Left renal cortex interstitium (tissue), 4 donors: ENCODE data around the gene CBLL2. TPM values are rescaled to one million over a fixed set of nuclear protein-coding genes. Genes with fewer than 3 reads are reported as not detected.
A peak's percentile ranks its signal among the peaks of the same experiment; 100 is the strongest.
"Not testable (repeated sequence)": the region's sequence is repeated elsewhere in the genome, so short reads cannot be mapped to it uniquely, and the experiment has no call there.

Experiments used
- DNase-seq, 4 donors: peaks; one replicate each; pipeline ENCODE4 v3.0.0-alpha.2; 2013; ENCODE audit warnings: low read depth in 4 of 4, low spot score in 2 of 4, missing footprints in 1 of 4
- polyA plus RNA-seq, 4 donors: library from polyadenylated mRNA; unstranded; fragments of 120-200 nt; gene quantifications; one replicate each; pipeline ENCODE4 v1.2.1, GENCODE V29; 2013; ENCODE audit not compliant: insufficient read length in 4 of 4

CBLL2 gene
- not detected for polyA plus RNA-seq

- no peak for DNase-seq
Observed at GRCh38 chrX:22272613-22273012, at the start of gene CBLL2. CBLL2 (plus strand) TSS chrX:22272913; CDS start chrX:22272992, 79 bp downstream.

DNA sequence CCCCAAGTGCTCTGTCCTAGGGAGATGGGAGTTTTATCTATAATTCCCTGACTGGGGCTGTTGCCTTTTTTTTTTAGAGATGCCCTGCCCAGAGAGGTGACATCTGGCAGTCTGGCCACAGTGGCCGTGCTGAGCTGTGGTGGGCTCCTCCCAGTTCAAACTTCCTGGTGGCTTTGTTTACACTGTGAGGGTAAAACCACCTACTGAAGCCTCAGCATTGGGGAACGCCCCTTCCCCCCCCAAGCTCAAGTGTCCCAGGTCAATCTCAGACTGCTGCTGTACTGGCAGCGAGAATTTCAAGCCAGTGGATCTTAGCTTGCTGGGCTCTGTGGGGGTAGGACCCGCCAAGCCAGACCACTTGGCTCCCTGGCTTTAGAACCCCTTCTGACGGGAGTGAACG is 38.3 kb upstream of the CBLL2 start:
- no peak for DNase-seq

DNA sequence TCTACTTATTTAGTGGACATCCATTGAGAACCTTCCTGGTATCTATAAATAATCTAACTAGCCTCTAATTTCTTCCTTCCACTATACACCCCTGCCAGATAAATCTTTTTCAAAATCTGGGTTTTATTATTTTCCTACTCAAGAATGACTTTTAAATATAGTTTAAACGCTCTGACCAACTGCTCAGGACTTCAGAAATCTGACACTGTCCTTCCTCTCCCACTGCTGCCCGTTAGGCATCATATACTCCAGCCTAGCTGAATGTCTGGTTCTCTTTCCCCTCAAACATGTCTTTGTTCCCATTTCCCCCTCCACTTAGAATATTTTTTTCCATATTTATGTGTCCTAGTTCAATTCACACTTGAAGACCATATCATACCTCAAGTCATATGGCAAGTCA is 35.2 kb upstream of the CBLL2 start:
- no peak for DNase-seq

DNA sequence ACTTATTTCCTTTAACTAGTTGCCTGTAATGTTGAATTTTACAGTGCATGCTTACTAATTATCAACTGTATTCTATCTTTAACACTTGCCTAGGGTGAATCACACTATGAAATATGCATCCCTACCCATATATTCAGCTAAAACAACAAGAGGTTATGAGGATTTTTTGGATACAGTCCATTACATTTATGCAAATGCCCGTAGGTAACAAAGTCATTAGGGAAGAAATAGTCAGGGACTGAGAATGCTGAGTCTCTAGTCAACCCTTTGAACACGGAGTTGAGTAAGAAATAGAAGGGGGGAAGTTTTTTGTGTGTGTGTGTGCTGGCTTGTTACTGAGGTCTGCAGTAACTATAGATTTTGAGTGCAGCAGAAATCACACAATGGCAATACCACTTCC is 26.1 kb upstream of the CBLL2 start:
- DNase-seq: no peak

GRCh38 chrX:22247169-22247568 is 25.5 kb upstream of the CBLL2 start:
- no peak for DNase-seq

- DNase-seq: no peak
Observed at GRCh38 chrX:22248401-22248800, 24.3 kb upstream of the CBLL2 start.

DNA sequence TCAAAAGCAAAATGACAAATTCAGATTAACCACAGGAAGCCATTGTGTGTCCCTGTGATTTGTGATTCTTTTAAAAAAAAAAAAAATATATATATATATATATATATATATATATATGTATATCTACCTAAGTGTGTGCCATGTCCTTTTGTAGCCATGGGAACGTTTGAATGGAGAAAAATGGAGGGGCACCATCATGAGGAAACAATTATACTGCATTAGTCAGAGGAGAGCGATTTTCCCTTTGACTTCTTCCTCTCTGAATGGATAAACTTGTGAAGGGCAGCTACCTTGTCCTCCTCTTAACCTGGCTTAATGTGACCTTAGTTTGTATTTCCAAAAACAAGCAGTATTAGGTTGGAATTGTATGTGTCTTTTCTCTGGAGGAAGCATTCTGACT is 23.3 kb upstream of the CBLL2 start:
- DNase-seq: no peak

- peak in 1 of 4 donors; percentile 6 for DNase-seq
Observed at GRCh38 chrX:22268706-22269105, 4.0 kb upstream of the CBLL2 start.

GRCh38 chrX:22273714-22274317 is 1.1 kb downstream of the CBLL2 start:
- DNase-seq: no peak

DNA sequence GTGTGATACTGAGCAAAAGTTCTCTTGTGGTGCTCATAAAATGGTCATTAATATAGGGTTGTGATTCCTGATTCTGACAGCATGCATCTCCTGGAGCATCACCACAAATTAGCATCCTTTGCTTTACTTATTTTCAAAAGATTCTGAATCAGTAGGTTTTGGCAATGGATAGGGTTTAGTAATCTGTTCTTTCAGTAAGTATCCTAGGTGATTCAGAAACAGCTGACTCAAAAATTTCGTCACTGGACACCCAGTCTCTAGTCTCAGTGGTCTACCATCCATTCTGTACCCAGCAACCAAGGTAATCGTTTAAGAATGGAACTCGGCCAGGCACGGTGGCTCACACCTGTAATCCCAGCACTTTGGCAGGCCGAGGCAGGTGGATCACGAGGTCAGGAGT is 4.1 kb downstream of the CBLL2 start:
- no peak for DNase-seq

DNA sequence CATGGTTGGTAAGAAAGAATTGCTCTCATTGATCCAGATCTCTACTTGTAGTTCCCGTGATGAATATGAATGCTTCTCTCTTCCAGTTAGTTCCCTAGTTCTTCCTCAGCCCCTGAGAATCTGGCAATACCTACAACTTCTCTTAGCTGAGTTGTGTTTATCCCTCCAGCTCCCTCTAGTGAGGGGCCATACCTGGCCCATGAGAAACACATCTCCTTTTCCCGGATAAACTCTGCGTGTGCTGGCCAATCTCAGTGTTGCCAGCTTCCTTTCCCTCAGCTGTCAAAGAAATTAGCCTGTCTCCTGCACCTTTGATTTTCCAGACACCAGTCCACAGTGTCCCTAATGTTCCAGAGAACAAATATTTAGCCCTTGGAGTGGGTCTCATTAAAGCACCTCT is 5.7 kb downstream of the CBLL2 start:
- no peak for DNase-seq

DNA sequence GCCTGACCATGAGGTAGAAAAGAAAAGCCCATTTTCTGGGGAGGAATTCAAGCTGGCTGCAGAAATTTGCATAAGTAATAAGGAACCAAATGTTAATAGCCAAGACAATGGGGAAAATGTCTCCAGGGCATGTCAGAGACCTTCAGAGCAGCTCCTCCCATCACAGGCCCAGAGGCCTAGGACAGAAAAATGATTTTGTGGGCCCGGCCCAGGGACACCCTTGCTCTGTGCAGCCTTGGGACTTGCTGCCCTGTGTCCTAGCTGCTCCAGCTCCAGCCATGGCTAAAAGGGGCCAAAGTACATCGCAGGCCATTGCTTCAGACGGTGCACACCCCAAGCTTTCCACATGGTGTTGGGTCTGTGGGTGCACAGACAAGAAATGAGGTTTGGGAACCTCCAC is 16.5 kb downstream of the CBLL2 start:
- not testable (repeated sequence) for DNase-seq

- DNase-seq: no peak
Observed at GRCh38 chrX:22296871-22297270, 24.2 kb downstream of the CBLL2 start.

DNA sequence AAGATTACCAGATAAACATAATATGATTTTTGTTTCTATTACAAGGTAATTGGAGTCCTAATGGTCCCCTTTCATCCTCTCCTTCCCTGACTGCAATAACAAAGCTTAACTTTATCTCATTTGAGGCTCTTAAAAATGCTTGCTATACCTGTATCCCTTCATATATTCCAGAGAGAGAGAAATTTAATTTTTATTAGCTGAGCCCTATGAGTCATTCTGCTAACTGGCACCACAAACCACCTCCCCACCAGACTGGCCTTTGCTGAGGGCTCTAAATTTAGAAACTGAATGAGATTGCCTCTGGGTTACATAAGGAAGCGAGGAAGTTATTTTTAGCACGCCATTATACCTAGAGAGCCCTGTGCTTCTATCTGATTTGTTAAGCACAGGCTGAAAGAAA is 27.4 kb downstream of the CBLL2 start:
- DNase-seq: no peak

GRCh38 chrX:22310779-22311178 is 38.1 kb downstream of the CBLL2 start:
- DNase-seq: no peak

- DNase-seq: no peak
Observed at GRCh38 chrX:22313766-22314165, 41.1 kb downstream of the CBLL2 start.

- no peak for DNase-seq
Observed at GRCh38 chrX:22314211-22314610, 41.5 kb downstream of the CBLL2 start.

GRCh38 chrX:22314692-22315091 is 42.0 kb downstream of the CBLL2 start:
- no peak for DNase-seq

DNA sequence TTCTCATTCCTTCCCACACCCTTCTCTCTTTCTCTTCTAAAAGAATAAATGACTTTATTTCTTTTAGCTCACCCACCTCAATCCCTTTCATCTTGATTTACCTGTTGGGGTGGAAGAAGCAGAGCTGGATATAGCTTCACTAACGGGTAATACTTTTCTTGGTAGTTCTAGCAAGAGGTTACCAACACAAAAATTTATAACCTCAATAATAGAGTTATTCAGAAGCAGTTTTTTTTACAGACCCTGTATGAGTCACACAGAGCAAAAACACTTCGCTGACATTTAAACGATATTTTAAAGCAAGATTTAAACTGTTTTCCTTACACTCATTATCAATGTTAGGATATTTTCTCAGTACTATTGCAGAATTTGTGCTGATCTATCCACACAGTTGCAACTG is 42.4 kb downstream of the CBLL2 start:
- DNase-seq: no peak

DNA sequence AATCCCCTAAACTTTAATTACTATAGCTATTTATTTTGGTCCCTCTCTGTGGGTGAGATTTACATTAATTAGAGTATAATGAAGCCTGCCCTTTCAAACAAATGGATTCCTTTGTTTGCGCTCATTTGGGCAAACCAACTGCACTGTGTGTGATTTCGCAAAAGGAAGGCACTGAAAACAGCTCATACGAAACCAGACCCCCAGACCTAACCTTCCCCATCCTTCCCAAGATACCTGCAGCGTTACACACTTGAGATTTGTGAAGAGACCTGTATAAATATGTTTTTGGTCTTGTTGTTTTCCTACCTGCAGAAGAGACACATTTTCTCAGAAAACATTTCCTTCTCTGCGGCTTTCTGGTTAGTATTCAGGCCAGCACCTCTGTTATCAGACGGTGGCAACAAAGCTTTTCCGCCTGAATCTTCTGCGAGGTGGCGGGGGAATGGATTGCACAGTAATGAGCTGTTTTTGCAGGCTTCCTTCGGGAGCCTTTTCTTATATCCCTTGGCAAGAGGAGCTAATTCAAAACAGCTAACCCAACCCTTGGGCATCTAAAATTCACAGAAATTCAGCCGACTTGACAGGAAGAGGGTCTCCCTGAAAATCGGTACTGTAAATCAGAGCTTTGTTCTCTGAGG is 47.6 kb downstream of the CBLL2 start:
- no peak for DNase-seq

DNA sequence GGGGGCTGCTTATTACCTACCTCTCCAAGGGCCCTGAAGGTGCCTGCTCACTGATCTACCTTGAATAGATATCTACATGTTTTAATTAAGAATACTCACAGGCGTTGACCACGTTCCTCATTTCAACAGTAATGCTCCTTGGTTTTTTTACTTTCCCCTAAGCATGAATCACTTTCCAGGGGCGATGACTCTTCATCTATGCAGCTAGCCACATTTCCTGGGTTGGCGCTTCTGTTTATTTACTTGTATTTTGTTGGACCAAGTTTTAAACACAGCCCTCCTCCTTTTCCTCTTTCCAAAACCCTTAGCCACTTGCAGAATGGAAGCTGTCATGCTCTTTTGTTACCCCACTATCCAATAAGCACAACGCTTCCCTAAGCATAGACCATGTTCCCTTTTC is 50.8 kb downstream of the CBLL2 start:
- no peak for DNase-seq
